GM23248 (cell line): ENCODE measurements around the gene HERC2. TPM values are rescaled to one million over a fixed set of nuclear protein-coding genes. Genes with fewer than 3 reads are reported as not detected.

Experiments
- DNase-seq: peaks from one replicate; pipeline ENCODE4 v3.0.0-alpha.2; 2015
- H2AFZ ChIP-seq: fragments of 200-600 bp; sonication (generic); 2 replicates; pipeline ENCODE4 v1.6.1; 2016; ENCODE audit warnings: antibody characterized with exemption
- H3F3A ChIP-seq: fragments of 200-600 bp; sonication (generic); 2 replicates; pipeline ENCODE4 v1.6.1; 2016; ENCODE audit warnings: mild to moderate bottlenecking, antibody characterized with exemption, mixed run types; ENCODE audit not compliant: insufficient read depth
- H3K27ac ChIP-seq: fragments of 200-600 bp; sonication (generic); 2 replicates; pipeline ENCODE4 v1.5.1; 2016; ENCODE audit warnings: mild to moderate bottlenecking
- H3K27me3 ChIP-seq: fragments of 200-600 bp; sonication (generic); replicated peaks from 2 replicates; pipeline ENCODE4 v1.6.1; 2016; ENCODE audit warnings: mild to moderate bottlenecking; ENCODE audit not compliant: insufficient read depth
- H3K36me3 ChIP-seq: fragments of 200-600 bp; sonication (generic); 2 replicates; pipeline ENCODE4 v1.6.1; 2016; ENCODE audit warnings: low read depth, mild to moderate bottlenecking
- H3K4me1 ChIP-seq: fragments of 200-600 bp; sonication (generic); 2 replicates; pipeline ENCODE4 v1.6.1; 2016; ENCODE audit warnings: mild to moderate bottlenecking; ENCODE audit not compliant: insufficient read depth
- H3K4me2 ChIP-seq: fragments of 200-600 bp; sonication (generic); one replicate; pipeline ENCODE4 v1.6.1; 2016; ENCODE audit warnings: mild to moderate bottlenecking; ENCODE audit not compliant: unreplicated experiment
- H3K4me3 ChIP-seq: fragments of 200-600 bp; sonication (generic); 2 replicates; pipeline ENCODE4 v1.5.1; 2016; ENCODE audit warnings: mild to moderate bottlenecking
- H3K79me2 ChIP-seq: fragments of 200-600 bp; sonication (generic); 2 replicates; pipeline ENCODE4 v1.6.1; 2016; ENCODE audit warnings: mild to moderate bottlenecking; ENCODE audit not compliant: insufficient read depth
- H3K9ac ChIP-seq: fragments of 200-600 bp; sonication (generic); 2 replicates; pipeline ENCODE4 v1.6.1; 2016; ENCODE audit warnings: mild to moderate bottlenecking
- H3K9me2 ChIP-seq: fragments of 200-600 bp; sonication (generic); 2 replicates; pipeline ENCODE4 v1.6.1; 2016; ENCODE audit warnings: mixed run types, mild to moderate bottlenecking, moderate library complexity; ENCODE audit not compliant: insufficient read depth
- H3K9me3 ChIP-seq: fragments of 200-600 bp; sonication (generic); one replicate; pipeline ENCODE4 v1.6.1; 2017; ENCODE audit warnings: low read depth
- H4K20me1 ChIP-seq: fragments of 200-600 bp; sonication (generic); 2 replicates; pipeline ENCODE4 v1.6.0; 2016; ENCODE audit not compliant: insufficient read depth
- EZH2 ChIP-seq: fragments of 200-600 bp; sonication (generic); IDR thresholded peaks from 2 replicates; pipeline ENCODE4 v1.6.1; 2018; ENCODE audit warnings: antibody characterized with exemption, mild to moderate bottlenecking; ENCODE audit not compliant: insufficient read depth, poor library complexity, severe bottlenecking
- EZH2phosphoT487 ChIP-seq: fragments of 200-600 bp; sonication (generic); IDR thresholded peaks from 2 replicates; pipeline ENCODE4 v1.6.1; 2018; ENCODE audit warnings: antibody characterized with exemption, moderate library complexity, mild to moderate bottlenecking, low read depth; ENCODE audit not compliant: insufficient read depth
- whole genome bisulfite sequencing, 2 experiments: methylation state at CpG; one replicate each; pipeline ENCODE4 v1.1.6; 2015 to 2017; ENCODE audit warnings: low lambda C conversion rate in 2 of 2, low coverage in 1 of 2; ENCODE audit errors: missing lambda C conversion rate in 2 of 2; 5-methylcytosine and 5-hydroxymethylcytosine counted together
- in situ Hi-C: fragments of 300-500 bp; cut with MboI; formaldehyde crosslinking; loops from 2 replicates; pipeline ENCODE4 v1.15.0; 2020
- polyA plus RNA-seq: library from polyadenylated mRNA; unstranded; fragments of >200 nt; fragmentation: Nextera tagmentation; extraction: Ambion mirVana; gene quantifications from 2 replicates; pipeline ENCODE4 v1.2.1, GENCODE V29; 2016
- total RNA-seq: library from RNA; depleted of rRNA; stranded (reverse); fragments of >200 nt; shearing (Covaris generic); gene quantifications from 2 replicates; pipeline ENCODE4 v1.2.3, GENCODE V29; 2014

Gene HERC2
- total and polyA plus RNA-seq, 2 experiments from 2014 or later = 28.7 to 36.6 TPM

DNA sequence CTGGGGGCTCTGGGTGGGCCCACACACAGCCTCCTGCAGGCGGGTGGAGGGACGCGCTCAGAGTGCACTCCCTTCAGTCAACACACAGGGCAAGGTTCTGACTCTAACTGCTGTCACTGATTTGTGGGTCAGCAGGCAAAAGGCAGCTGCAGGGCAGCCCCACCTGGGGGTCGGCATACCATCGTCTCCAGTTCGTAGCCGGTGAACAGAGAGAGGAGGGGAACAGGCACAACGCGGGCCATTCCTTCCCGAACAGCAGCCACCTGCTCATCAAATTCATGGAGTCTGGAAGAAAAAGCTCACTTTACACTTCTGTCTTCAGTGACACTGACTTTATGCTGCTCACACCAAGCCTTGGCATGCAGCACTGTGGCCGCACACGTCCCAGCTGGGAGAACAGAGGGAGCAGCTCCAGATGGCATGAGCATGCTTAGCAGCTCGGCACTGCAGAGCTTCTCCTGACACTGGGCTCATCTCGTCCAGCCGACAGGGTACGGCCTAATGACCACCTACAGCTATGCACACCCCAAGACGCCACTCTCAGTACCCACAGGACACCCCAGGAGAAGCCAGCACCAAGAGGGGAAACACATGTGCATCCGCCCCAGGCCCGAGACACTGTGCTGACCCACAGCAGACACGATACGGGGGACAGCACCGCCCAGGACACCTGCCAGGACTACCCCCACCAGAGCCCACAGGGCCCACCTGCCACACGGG lies 208.4 kb downstream of the HERC2 start:
- no peak overlapping the region for H3K9ac ChIP-seq
- no peaks in the 10 kb centered on the region for H3K4me1 ChIP-seq
- no peak for DNase-seq
- peaks cover 6% of the 10 kb centered on the region; the same call in 1 of the 2 replicates for H3K36me3 ChIP-seq
- no peaks in the 10 kb centered on the region for H3K79me2 ChIP-seq
- in situ Hi-C loops = no loop called here
- 84 to 89% methylated on average over 23 of the region's 23 CpGs for WGBS, 2 experiments
- H2AFZ ChIP-seq = no peak overlapping the region
- H3K9me2 ChIP-seq = no peaks in the 10 kb centered on the region
- H4K20me1 ChIP-seq = no peaks in the 10 kb centered on the region
- H3K9me3 ChIP-seq = no peaks in the 10 kb centered on the region
- TF ChIP-seq EZH2phosphoT487 (no peak), EZH2 (no peak)
- H3F3A ChIP-seq = peaks cover 7% of the 10 kb centered on the region; the same call in 1 of the 2 replicates
- no peaks in the 10 kb centered on the region for H3K27me3 ChIP-seq
- no peak overlapping the region for H3K4me2 ChIP-seq
- H3K27ac ChIP-seq = no peak overlapping the region
- no peak overlapping the region for H3K4me3 ChIP-seq

DNA sequence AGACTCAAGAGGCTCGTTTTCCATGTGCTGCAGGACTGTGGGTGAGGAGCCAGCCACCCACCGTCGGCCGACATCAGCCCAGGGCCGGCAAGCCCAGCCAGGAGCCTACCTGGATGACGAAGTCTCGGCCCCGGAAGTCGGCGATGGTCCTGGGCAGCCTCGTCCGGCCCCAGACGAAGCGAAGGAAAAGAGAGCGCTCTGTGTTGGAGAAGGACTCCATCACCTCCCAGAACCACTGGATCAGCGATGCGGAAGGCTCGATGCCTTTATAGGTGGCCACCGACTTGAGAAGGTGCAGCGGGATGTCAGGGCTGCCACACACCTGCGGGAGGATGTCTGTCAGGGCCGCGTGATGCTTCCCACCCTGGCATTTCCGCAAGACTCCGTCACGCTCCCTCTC lies 209.0 kb downstream of the HERC2 start:
- no peak for DNase-seq
- Histone ChIP-seq H3F3A (peaks cover 7% of the 10 kb centered on the region; the same call in 1 of the 2 replicates), H3K9ac (no peak overlapping the region), H3K36me3 (peaks cover 6% of the 10 kb centered on the region; the same call in 1 of the 2 replicates), H3K27me3 (no peaks in the 10 kb centered on the region), H2AFZ (no peak overlapping the region), H3K4me2 (no peak overlapping the region), H3K27ac (no peak overlapping the region), H3K79me2 (no peaks in the 10 kb centered on the region), H3K4me1 (no peaks in the 10 kb centered on the region), H4K20me1 (no peaks in the 10 kb centered on the region), H3K9me3 (no peaks in the 10 kb centered on the region), H3K4me3 (no peak overlapping the region), H3K9me2 (no peaks in the 10 kb centered on the region)
- WGBS, 2 experiments = 96 to 98% methylated on average over 26 of the region's 26 CpGs
- in situ Hi-C loops = no loop called here
- TF ChIP-seq EZH2phosphoT487 (no peak), EZH2 (no peak)

DNA sequence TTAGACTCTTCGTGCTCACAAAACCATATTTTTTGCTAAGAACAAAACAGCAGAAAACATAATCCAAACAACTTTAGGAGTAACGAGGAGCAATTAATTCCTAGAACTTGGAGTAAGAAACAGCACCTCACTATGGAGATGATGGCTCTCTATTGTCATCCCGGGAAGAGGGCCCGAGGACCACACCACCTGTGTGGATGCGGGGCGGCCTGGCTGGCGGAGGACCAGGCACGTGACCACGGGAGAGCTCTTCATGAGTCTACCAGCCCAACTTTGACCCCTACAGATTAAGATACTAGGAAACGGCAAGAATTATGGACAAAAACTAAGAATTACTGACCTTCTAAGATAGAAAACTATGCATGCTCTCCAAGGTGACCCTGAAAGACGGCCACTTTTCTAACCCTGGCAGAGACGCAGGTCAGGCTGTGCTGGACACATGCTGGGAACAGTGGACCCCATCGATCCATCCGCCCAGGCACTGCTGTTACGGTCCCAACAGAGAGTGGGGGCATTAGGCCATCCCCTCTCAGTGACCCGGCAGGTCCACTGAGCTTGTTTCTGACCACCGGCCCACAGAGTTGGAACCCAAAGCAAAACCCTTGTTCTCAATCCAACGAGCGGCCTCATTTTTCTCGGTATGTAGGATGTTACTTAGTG lies 209.7 kb downstream of the HERC2 start:
- Histone ChIP-seq H3F3A (peaks cover 7% of the 10 kb centered on the region; the same call in 1 of the 2 replicates), H3K4me3 (no peak overlapping the region), H2AFZ (no peak overlapping the region), H3K9me3 (no peaks in the 10 kb centered on the region), H3K36me3 (peaks cover 6% of the 10 kb centered on the region; the same call in 1 of the 2 replicates), H3K79me2 (no peaks in the 10 kb centered on the region), H3K4me1 (no peaks in the 10 kb centered on the region), H3K27ac (no peak overlapping the region), H4K20me1 (no peaks in the 10 kb centered on the region), H3K9ac (no peak overlapping the region), H3K9me2 (no peaks in the 10 kb centered on the region), H3K4me2 (no peak overlapping the region), H3K27me3 (no peaks in the 10 kb centered on the region)
- no peak for TF ChIP-seq EZH2
- TF ChIP-seq EZH2phosphoT487 = no peak
- in situ Hi-C loops = no loop called here
- no peak for DNase-seq
- 94 to 95% methylated on average over 20 of the region's 20 CpGs for WGBS, 2 experiments

DNA sequence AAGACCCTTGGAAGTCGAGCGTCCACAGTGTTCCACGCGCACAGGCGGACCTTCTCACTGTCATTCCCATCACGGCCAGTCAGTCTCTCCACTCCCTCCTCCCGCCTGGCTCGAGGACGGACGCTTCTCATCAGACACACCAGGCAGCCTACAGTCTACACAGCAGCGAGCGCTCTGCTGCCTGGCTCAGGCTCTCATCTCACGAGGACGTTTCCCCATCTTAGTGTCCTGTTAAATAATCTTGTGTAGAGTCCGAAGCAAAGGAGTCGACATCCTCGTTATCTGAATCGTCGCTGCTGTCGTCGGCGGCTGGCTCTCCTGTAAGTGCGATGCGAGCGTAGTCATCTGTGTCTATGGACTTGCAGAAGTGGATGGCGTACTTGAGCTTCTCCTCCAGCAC lies 210.4 kb downstream of the HERC2 start:
- Histone ChIP-seq H2AFZ (no peak overlapping the region), H3K4me3 (no peak overlapping the region), H3K4me1 (no peaks in the 10 kb centered on the region), H3K36me3 (peaks cover 6% of the 10 kb centered on the region; the same call in 1 of the 2 replicates), H3K9me3 (no peaks in the 10 kb centered on the region), H3K27me3 (no peaks in the 10 kb centered on the region), H3K4me2 (no peak overlapping the region), H3K79me2 (no peaks in the 10 kb centered on the region), H3K27ac (no peak overlapping the region), H4K20me1 (no peaks in the 10 kb centered on the region), H3K9me2 (no peaks in the 10 kb centered on the region), H3F3A (peaks cover 7% of the 10 kb centered on the region; the same call in 1 of the 2 replicates), H3K9ac (no peak overlapping the region)
- in situ Hi-C loops = no loop called here
- 90 to 92% methylated on average over 26 of the region's 26 CpGs for WGBS, 2 experiments
- TF ChIP-seq EZH2phosphoT487 (no peak), EZH2 (no peak)
- no peak for DNase-seq
